Hematopoietic multipotent progenitor cell (in vitro differentiated cells): ENCODE data around the gene USP49. TPM values are rescaled to one million over a fixed set of nuclear protein-coding genes. Genes with fewer than 3 reads are reported as not detected.

Experiments used
- DNase-seq, 3 donors: peaks; one replicate each; pipeline ENCODE4 v3.0.0-alpha.2; 2011 to 2015; ENCODE audit warnings: low read depth in 2 of 3, low spot score in 2 of 3
- total RNA-seq: library from RNA; depleted of rRNA; stranded (reverse); fragments of >200 nt; gene quantifications from one replicate; pipeline ENCODE4 v1.2.3, GENCODE V29; 2012

The USP49 gene
- total RNA-seq, 1 donor: 6.2 TPM

GRCh38 chr6:41759905-41760579, 135.1 kb downstream of the USP49 start:
- DNase-seq: no peak

- DNase-seq: no peak
These were observed 135.9 kb downstream of the USP49 start for GRCh38 chr6:41759106-41759904.

GRCh38 chr6:41758641-41759035, 136.5 kb downstream of the USP49 start:
- DNase-seq: no peak

DNA sequence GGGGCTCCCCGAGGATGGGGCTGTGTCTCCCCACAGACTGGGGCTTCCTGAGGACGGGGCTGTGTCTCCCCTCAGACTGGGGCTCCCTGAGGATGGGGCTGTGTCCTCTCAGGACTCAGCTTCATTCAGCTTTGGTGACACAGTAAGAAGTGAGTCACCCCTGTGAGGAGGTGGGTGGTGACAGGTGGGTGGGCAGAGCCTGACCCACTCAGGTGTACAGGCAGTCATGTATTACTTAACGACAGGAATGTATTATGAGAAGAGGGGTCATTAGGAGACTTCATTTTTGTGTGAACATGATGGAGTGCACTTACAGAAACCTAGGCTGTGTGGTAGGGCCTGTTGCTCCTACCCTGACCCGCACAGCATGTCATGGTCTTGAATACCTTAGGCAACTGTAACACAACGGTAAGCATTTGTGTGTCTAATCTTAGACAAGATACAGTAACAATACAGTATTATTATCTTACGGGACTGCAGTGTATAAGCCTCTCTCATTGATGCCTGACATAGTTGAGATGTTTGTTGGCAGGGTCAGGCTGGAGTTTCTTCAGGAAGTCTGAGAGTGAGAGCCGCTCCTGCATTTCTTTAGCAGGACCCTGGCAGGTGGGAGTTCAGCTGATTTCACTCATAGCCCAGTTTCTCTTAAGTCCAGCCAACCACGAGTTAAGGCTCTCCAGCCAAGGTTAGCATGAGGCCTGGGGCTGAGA, 137.1 kb downstream of the USP49 start:
- no peak for DNase-seq

GRCh38 chr6:41757271-41757670, 137.9 kb downstream of the USP49 start:
- no peak for DNase-seq

DNA sequence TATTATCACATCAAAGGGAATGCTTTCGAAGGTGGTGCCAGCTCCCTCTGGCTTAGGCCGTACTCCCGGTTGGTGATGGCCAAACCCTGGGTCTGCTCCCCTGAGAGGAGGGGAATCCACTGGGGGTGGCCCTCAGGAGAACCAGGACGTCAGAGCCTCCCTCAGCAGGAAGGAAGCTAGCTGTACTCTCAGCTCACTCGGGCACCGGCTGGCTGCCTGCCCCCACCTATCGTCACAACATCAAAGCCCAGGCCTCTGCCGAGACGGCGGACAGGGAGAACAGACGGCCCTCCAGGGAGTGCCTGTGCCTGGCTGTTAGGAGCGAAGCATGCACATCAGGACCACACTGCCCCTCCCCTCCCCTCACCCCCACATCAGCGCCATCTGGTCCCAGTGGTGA, 138.8 kb downstream of the USP49 start:
- DNase-seq: peak in 1 of 3 donors; percentile 38

GRCh38 chr6:41755895-41756294, 139.3 kb downstream of the USP49 start:
- DNase-seq: no peak

- no peak for DNase-seq
These were observed 144.8 kb downstream of the USP49 start for GRCh38 chr6:41750374-41750773.

GRCh38 chr6:41748542-41748941, 146.6 kb downstream of the USP49 start:
- DNase-seq: no peak

DNA sequence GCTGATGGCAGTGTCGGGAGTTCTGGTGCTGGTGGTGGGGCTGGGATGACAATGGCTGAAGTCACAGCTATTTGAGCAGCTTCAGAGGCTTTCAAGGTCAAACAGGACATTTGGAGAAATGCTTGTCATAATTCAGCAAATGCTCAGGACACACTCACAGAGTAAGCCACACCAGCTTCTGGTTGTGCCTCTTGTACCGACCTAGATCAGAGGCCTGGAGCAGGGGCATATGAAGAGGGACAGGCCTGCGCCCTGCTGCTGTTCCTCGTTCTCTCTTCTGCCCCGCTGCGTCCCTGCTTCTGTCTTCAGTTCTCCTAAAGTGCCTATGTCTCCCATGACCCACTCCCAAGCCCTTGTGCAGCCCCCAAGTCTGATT, 147.1 kb downstream of the USP49 start:
- DNase-seq: no peak

DNA sequence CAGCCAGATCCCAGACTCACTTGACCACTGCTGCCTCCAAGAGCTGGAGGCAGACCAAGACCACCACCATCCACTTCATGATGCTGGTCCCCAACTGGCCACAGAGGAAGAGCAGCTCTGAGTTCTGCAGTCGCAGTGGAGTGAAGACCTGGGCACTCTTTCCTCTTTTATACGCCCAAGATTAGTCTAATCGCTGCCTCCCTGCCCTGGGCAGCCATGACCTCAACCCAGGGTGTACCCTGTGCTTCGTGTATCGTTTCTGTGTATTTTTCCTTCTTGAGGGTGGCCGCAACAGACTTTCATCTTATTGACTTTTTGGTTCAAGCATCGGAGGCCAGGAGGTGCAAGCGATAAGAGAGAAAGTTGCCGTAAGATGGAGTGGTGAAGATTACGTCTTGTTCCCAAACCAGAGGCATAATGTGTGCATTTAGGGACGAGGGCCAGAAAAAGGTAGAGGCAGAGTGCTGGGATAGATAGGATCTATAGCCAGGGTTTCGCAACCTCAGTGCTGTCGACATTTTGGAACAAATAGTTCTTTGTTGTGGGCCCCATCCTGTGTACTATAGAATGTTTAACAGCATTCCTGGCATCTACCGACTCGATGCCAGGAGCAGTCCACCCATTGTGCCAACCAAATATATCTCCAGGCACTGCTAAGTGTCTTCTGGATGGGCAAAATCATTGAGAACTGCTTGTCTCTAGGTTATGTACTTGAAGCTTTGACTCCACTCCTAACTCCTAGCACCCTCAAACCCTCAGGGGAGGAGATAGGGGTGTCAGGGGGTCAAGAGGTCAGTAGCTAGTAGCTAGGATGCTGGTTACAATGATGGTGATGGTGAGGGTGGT, 147.7 kb downstream of the USP49 start, which contains the start of gene PGC:
Gene PGC, minus strand, starts transcription at position 142 of the 846 bp plus-strand sequence. Its CDS starts 63 bp downstream, at position 79.
- DNase-seq: no peak

- DNase-seq: no peak
These were observed 149.1 kb downstream of the USP49 start for GRCh38 chr6:41746107-41746506.

GRCh38 chr6:41744236-41744787, 150.9 kb downstream of the USP49 start:
- DNase-seq: no peak

- no peak for DNase-seq
These were observed 151.6 kb downstream of the USP49 start for GRCh38 chr6:41743406-41744235.

GRCh38 chr6:41741625-41742490, 153.3 kb downstream of the USP49 start:
- no peak for DNase-seq

DNA sequence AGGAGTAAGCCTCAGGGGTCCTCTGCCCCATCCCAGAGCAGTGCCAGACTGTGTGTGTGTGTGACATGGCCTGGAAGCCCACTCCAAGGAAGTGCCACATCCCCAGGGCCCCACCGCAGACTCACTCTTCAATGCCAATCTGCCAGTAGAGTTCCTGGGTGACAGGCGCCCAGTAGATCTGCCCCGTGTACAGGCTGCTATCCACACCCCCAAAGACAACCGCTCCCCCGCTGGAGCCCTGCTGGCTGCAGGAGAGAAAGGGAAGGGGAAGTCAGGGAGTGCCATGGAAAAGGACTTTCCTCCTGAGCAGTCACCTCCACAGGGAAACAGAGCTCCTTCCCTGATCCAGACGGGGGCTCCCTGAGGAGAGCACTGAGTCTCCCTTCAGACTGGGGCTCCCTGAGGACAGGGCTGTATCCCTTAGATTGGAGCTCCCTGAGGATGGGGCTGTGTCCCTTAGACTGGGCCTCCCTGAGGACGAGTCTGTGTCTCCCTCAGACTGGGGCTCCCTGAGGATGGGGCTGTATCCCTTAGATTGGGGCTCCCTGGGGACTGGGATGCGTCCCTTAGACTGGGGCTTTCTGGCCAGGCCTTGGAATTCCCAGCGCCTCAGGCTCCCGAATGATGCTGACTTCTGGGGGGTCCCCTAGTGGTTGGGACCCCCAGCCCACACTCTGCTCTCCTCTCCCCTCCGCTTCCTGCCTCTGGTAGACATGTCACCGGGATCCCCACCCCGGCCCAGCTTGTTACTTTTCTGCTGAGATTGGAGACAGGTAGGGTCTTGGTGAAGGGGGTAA, 154.6 kb downstream of the USP49 start:
- no peak for DNase-seq
